Liver (tissue), 9 donors: ENCODE results near the gene FNBP1. TPM values are rescaled to one million over a fixed set of nuclear protein-coding genes. Genes with fewer than 3 reads are reported as not detected.

Experiments used
- DNase-seq: peaks from one replicate; pipeline ENCODE4 v3.0.0-alpha.2; 2017; ENCODE audit warnings: low spot score
- H3K27ac ChIP-seq, 2 donors: one replicate each; pipeline ENCODE4 v1.7.0; 2013; ENCODE audit warnings: inconsistent platforms in 2 of 2, low read length in 2 of 2, control low read depth in 1 of 2, low read depth in 1 of 2, mild to moderate bottlenecking in 1 of 2
- H3K27me3 ChIP-seq, 4 donors: one replicate each; pipeline versions ENCODE4 v1.6.1 to v1.7.0; 2013; ENCODE audit warnings: low read length in 3 of 4, inconsistent platforms in 1 of 4, mild to moderate bottlenecking in 1 of 4, moderate library complexity in 1 of 4; ENCODE audit not compliant: control insufficient read depth in 4 of 4, insufficient read depth in 4 of 4
- H3K36me3 ChIP-seq, 4 donors: one replicate each; pipeline versions ENCODE4 v1.6.1 to v1.7.0; 2013; ENCODE audit warnings: low read length in 3 of 4, mild to moderate bottlenecking in 3 of 4, low read depth in 1 of 4, moderate library complexity in 1 of 4; ENCODE audit not compliant: control insufficient read depth in 4 of 4, insufficient read depth in 3 of 4
- H3K4me1 ChIP-seq, 4 donors: one replicate each; pipeline versions ENCODE4 v1.6.1 to v1.7.0; 2013; ENCODE audit warnings: low read length in 3 of 4, mild to moderate bottlenecking in 3 of 4, moderate library complexity in 1 of 4; ENCODE audit not compliant: control insufficient read depth in 4 of 4, insufficient read depth in 4 of 4
- H3K4me3 ChIP-seq, 3 donors: one replicate each; pipeline versions ENCODE4 v1.6.1 to v1.7.0; 2013; ENCODE audit warnings: low read length in 3 of 3, control low read depth in 1 of 3, low read depth in 1 of 3, mild to moderate bottlenecking in 1 of 3
- H3K9ac ChIP-seq, 2 donors: one replicate each; pipeline ENCODE4 v1.7.0; 2013; ENCODE audit warnings: low read length in 2 of 2, mild to moderate bottlenecking in 2 of 2, moderate library complexity in 2 of 2, control low read depth in 1 of 2, low read depth in 1 of 2
- H3K9me3 ChIP-seq, 4 donors: one replicate each; pipeline versions ENCODE4 v1.6.1 to v1.7.0; 2013; ENCODE audit warnings: low read length in 3 of 4; ENCODE audit not compliant: control insufficient read depth in 4 of 4
- CTCF ChIP-seq: fragments of 150-350 bp; IDR thresholded peaks from 2 replicates; pipeline ENCODE4 v1.5.1; 2017; ENCODE audit warnings: improper control_type of control experiment, low read depth, low read length; ENCODE audit not compliant: missing input control
- FOXA1 ChIP-seq: IDR thresholded peaks from 2 replicates; pipeline ENCODE4 v1.6.1; 2016; ENCODE audit warnings: antibody characterized with exemption
- FOXA2 ChIP-seq: IDR thresholded peaks from 2 replicates; pipeline ENCODE4 v1.6.1; 2016; ENCODE audit warnings: antibody characterized with exemption
- GABPA ChIP-seq, 2 donors: IDR thresholded peaks in 1 of 2; conservative IDR thresholded peaks in 1 of 2; 2 replicates each; pipeline ENCODE4 v1.6.1; 2016; ENCODE audit warnings: antibody characterized with exemption in 2 of 2, mild to moderate bottlenecking in 1 of 2, moderate library complexity in 1 of 2
- HNF4A ChIP-seq, 2 donors: conservative IDR thresholded peaks; 2 replicates each; pipeline ENCODE4 v1.6.1; 2016; ENCODE audit warnings: antibody characterized with exemption in 2 of 2, mild to moderate bottlenecking in 2 of 2
- HNF4G ChIP-seq: IDR thresholded peaks from 2 replicates; pipeline ENCODE4 v1.6.1; 2016; ENCODE audit warnings: antibody characterized with exemption
- JUND ChIP-seq, 2 donors: IDR thresholded peaks; 2 replicates each; pipeline ENCODE4 v1.6.1; 2016; ENCODE audit warnings: antibody characterized with exemption in 2 of 2
- MAX ChIP-seq: IDR thresholded peaks from 2 replicates; pipeline ENCODE4 v1.6.1; 2016; ENCODE audit warnings: antibody characterized with exemption
- NR2F2 ChIP-seq: IDR thresholded peaks from 2 replicates; pipeline ENCODE4 v1.6.1; 2016; ENCODE audit warnings: antibody characterized with exemption
- RAD21 ChIP-seq, 2 donors: IDR thresholded peaks; 2 replicates each; pipeline ENCODE4 v1.6.1; 2016; ENCODE audit warnings: antibody characterized with exemption in 2 of 2, mild to moderate bottlenecking in 2 of 2
- REST ChIP-seq: IDR thresholded peaks from 2 replicates; pipeline ENCODE4 v1.6.1; 2016; ENCODE audit warnings: antibody characterized with exemption, mild to moderate bottlenecking
- RXRA ChIP-seq, 2 donors: IDR thresholded peaks; 2 replicates each; pipeline ENCODE4 v1.6.1; 2017 to 2018; ENCODE audit warnings: antibody characterized with exemption in 2 of 2, mild to moderate bottlenecking in 1 of 2
- SP1 ChIP-seq: IDR thresholded peaks from 2 replicates; pipeline ENCODE4 v1.6.1; 2018; ENCODE audit warnings: antibody characterized with exemption, mild to moderate bottlenecking
- TAF1 ChIP-seq: conservative IDR thresholded peaks from 2 replicates; pipeline ENCODE4 v1.6.1; 2016; ENCODE audit warnings: antibody characterized with exemption, mild to moderate bottlenecking
- YY1 ChIP-seq: IDR thresholded peaks from 2 replicates; pipeline ENCODE4 v1.6.1; 2016; ENCODE audit warnings: antibody characterized with exemption, mild to moderate bottlenecking
- ZBTB33 ChIP-seq: IDR thresholded peaks from 2 replicates; pipeline ENCODE4 v1.6.1; 2016; ENCODE audit warnings: antibody characterized with exemption
- WGBS: extraction: QIAGEN DNeasy Blood & Tissue Kit; methylation state at CpG from one replicate; pipeline ENCODE4 v1.1.7; 2013; 5-methylcytosine and 5-hydroxymethylcytosine counted together
- polyA plus RNA-seq, 2 donors: library from polyadenylated mRNA; stranded (reverse) in 1 of 2; unstranded in 1 of 2; fragments of 200-250 nt in 1 of 2; fragments of >200 nt in 1 of 2; fragmentation: Nextera tagmentation in 1 of 2; extraction: Ambion mirVana in 1 of 2; gene quantifications; one replicate each; pipeline versions ENCODE4 v1.2.1 to v1.2.3, GENCODE V29; 2013 to 2015
- total RNA-seq, 2 donors: library from RNA; depleted of rRNA; stranded (reverse); fragments of >200 nt; gene quantifications; one replicate each; pipeline ENCODE4 v1.2.3, GENCODE V29; 2014
- donor health status: healthy.
- donor health status: healthy.
- donor health status: healthy.
- donor health status: healthy.
- donor health status: healthy.

Gene FNBP1
- total and polyA plus RNA-seq, 4 donors = 6.6 to 15.6 (median 12.3) TPM

GRCh38 chr9:130088051-130088450 lies 45.1 kb upstream of the FNBP1 start:
- TF ChIP-seq NR2F2 (no peak), REST (no peak), ZBTB33 (no peak), CTCF (no peak), HNF4A (conservative IDR thresholded peaks at IDR 0.05) (no peak), RXRA (IDR thresholded peaks at IDR 0.05) (no peak), TAF1 (no peak)
- Histone ChIP-seq H3K27ac (no peak overlapping the region), H3K4me3 (no peak overlapping the region), H3K9me3 (no peaks in the 10 kb centered on the region), H3K36me3 (peaks cover 6 to 40% (median 30%) of the 10 kb centered on the region in 4 donors), H3K9ac (no peak overlapping the region), H3K27me3 (no peaks in the 10 kb centered on the region), H3K4me1 (no peaks in the 10 kb centered on the region)
- no peak for DNase-seq
- WGBS = 95% methylated on average over 6 of the region's 6 CpGs

- H3K27ac ChIP-seq = no peak overlapping the region
- TF ChIP-seq HNF4G = no peak
- TF ChIP-seq RXRA (IDR thresholded peaks at IDR 0.05) = no peak
- no peak for TF ChIP-seq FOXA2
- no peak for TF ChIP-seq YY1
- no peak for TF ChIP-seq CTCF
- TF ChIP-seq TAF1 = no peak
- no peak for TF ChIP-seq SP1
- TF ChIP-seq FOXA1 = no peak
- no peak for TF ChIP-seq RAD21 (IDR thresholded peaks at IDR 0.05)
- TF ChIP-seq JUND (IDR thresholded peaks at IDR 0.05) = no peak
- TF ChIP-seq GABPA (IDR thresholded peaks at IDR 0.05 in 1 of 2, conservative IDR thresholded peaks at IDR 0.05 in 1 of 2) = no peak
- TF ChIP-seq MAX = no peak
- no peak for TF ChIP-seq REST
- TF ChIP-seq ZBTB33 = no peak
- TF ChIP-seq HNF4A (conservative IDR thresholded peaks at IDR 0.05) = no peak
- H3K27me3 ChIP-seq = no peaks in the 10 kb centered on the region
- H3K4me1 ChIP-seq = no peaks in the 10 kb centered on the region
- H3K9ac ChIP-seq = no peak overlapping the region
- peaks cover 6 to 46% (median 33%) of the 10 kb centered on the region in 4 donors for H3K36me3 ChIP-seq
- 98% methylated on average over 7 of the region's 7 CpGs for WGBS
- no peaks in the 10 kb centered on the region for H3K9me3 ChIP-seq
- DNase-seq = no peak
- no peak overlapping the region for H3K4me3 ChIP-seq
Observed at GRCh38 chr9:130084337-130084736, 41.3 kb upstream of the FNBP1 start.
